ENCODE measurements around the gene SLC35E2B. TPM values are rescaled to one million over a fixed set of nuclear protein-coding genes. Genes with fewer than 3 reads are reported as not detected.

Gene SLC35E2B
- total and polyA plus RNA-seq, 2 of the 13 experiments (the other 11 are each of a cell fraction or from before 2014, with no cell fraction given) = 14.1 to 19.7 TPM

DNA sequence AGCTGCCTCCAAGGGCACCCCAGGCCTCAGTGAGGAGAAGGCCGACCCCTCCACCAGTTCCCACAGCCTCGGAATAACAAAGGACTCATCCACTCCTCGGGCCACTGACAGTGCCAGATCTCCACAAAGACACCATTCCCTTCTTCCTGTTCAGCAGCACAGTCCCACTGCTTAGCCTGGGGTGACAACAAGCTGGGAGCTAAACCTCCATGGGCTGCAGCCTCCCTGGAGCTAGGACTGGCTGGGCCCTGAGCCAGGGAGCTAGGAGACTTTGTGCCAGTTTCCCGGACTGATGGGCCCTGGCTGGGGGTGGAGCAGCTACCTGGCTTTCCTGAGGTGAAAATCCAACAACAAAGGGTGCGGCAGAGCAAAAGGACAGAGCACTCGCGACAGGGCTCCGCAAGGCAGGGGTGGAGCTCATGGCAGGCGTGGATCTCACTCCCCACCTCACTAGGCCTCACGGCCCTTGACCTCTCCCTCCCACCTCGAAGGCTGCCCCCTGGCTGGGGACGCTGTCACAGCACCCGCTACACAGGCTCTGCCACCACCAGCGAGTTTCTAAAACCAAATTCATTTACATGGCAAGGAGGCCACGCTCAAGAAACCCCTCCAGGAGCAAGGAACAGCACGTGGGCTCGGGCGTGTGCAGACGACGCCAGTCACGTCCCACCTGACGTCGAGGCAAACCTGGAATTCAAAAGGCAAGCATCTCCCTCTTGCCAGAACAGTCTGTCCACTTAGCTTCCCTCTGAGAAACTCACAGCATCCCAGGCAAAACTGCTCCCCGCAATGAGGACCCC is 13.8 kb downstream of the SLC35E2B start (continued):
- TF ChIP-seq ARID4A (CRISPR knock-in tag; IDR thresholded peaks at IDR 0.05; ENCODE audit: borderline replicate concordance) = peak; percentile 62; the same call in 1 of the 2 replicates
- peak; percentile 50; the same call in 1 of the 2 replicates for TF ChIP-seq PPARG (CRISPR knock-in tag; conservative IDR thresholded peaks at IDR 0.05)
- peak; percentile 58; the same call in 1 of the 2 replicates for TF ChIP-seq CREM (IDR thresholded peaks at IDR 0.05)
- no peak for TF ChIP-seq CREM (CRISPR knock-in tag; IDR thresholded peaks at IDR 0.05)
- TF ChIP-seq MED8 (CRISPR knock-in tag; IDR thresholded peaks at IDR 0.05; ENCODE audit: insufficient replicate concordance) = peak; percentile 29
- peak; percentile 72 for TF ChIP-seq KMT2A (CRISPR knock-in tag; IDR thresholded peaks at IDR 0.05)
- TF ChIP-seq KAT7 (CRISPR knock-in tag; IDR thresholded peaks at IDR 0.05; ENCODE audit: borderline replicate concordance) = peak; percentile 80; the same call in 1 of the 2 replicates
- peak; percentile 55 for TF ChIP-seq POLR2AphosphoS5 (IDR thresholded peaks at IDR 0.05; ENCODE audit: low read depth, low read length)
- TF ChIP-seq SYNCRIP (IDR thresholded peaks at IDR 0.05; ENCODE audit: insufficient read depth, low read depth, low read length) = no peak
- TF ChIP-seq KDM5B (CRISPR knock-in tag; IDR thresholded peaks at IDR 0.05; ENCODE audit: borderline replicate concordance) = peak; percentile 90; the same call in 1 of the 2 replicates
- TF ChIP-seq ZBTB21 (CRISPR knock-in tag; IDR thresholded peaks at IDR 0.05) = peak; percentile 42; the same call in 1 of the 2 replicates
- TF ChIP-seq TCF12 (IDR thresholded peaks at IDR 0.05) = no peak
- TF ChIP-seq TCF12 (CRISPR knock-in tag; IDR thresholded peaks at IDR 0.05) = peak; percentile 65; the same call in 1 of the 2 replicates
- TF ChIP-seq HCFC1 (IDR thresholded peaks at IDR 0.05; ENCODE audit: low read depth, low read length) = no peak
- no peak for TF ChIP-seq DDIT3 (CRISPR knock-in tag; IDR thresholded peaks at IDR 0.05)
- no peak for TF ChIP-seq PHF5A (CRISPR knock-in tag; IDR thresholded peaks at IDR 0.05; ENCODE audit: low read depth, unreplicated experiment)
- 0 out of 2 replicates have a peak, but pooled peaks have one; percentile 41 for TF ChIP-seq KDM6A (CRISPR knock-in tag; IDR thresholded peaks at IDR 0.05; ENCODE audit: low read depth)
- peak; percentile 67 for TF ChIP-seq ZGPAT (CRISPR knock-in tag; IDR thresholded peaks at IDR 0.05)
- no peak for TF ChIP-seq USF2 (IDR thresholded peaks at IDR 0.05; ENCODE audit: low read depth, low read length)
- TF ChIP-seq USF2 (CRISPR knock-in tag; IDR thresholded peaks at IDR 0.05; ENCODE audit: borderline replicate concordance) = no peak
- TF ChIP-seq POGZ (CRISPR knock-in tag; IDR thresholded peaks at IDR 0.05) = peak; percentile 54; the same call in 1 of the 2 replicates
- no peak for TF ChIP-seq REXO4 (CRISPR knock-in tag; IDR thresholded peaks at IDR 0.05; ENCODE audit: borderline replicate concordance)
- TF ChIP-seq ZNF749 (CRISPR knock-in tag; IDR thresholded peaks at IDR 0.05; ENCODE audit: borderline replicate concordance) = no peak

Measured in HepG2 (cell line).